H9 (cell line): Measurements from ENCODE around the gene AP4E1. TPM values are rescaled to one million over a fixed set of nuclear protein-coding genes. Genes with fewer than 3 reads are reported as not detected.

Experiments
- DNase-seq: peaks from one replicate; pipeline ENCODE4 v3.0.0-alpha.2; 2017
- H2AFZ ChIP-seq: one replicate; pipeline ENCODE4 v1.6.1; 2013; ENCODE audit warnings: mild to moderate bottlenecking, low read length, control low read depth, moderate library complexity
- H2AK5ac ChIP-seq: 2 replicates; pipeline ENCODE4 v1.6.1; 2013; ENCODE audit warnings: low read length, control low read depth, mixed read lengths; ENCODE audit not compliant: insufficient read length
- H2BK120ac ChIP-seq: one replicate; pipeline ENCODE4 v1.6.1; 2013; ENCODE audit warnings: low read depth, mild to moderate bottlenecking, low read length, control low read depth, inconsistent platforms; ENCODE audit not compliant: poor library complexity, severe bottlenecking
- H2BK12ac ChIP-seq: 2 replicates; pipeline ENCODE4 v1.6.1; 2013; ENCODE audit warnings: low read length, control low read depth, mixed read lengths, low read depth; ENCODE audit not compliant: insufficient read length
- H2BK15ac ChIP-seq: 2 replicates; pipeline ENCODE4 v1.6.1; 2013; ENCODE audit warnings: low read depth, low read length, control low read depth
- H2BK20ac ChIP-seq: one replicate; pipeline ENCODE4 v1.6.1; 2013; ENCODE audit warnings: low read depth, mild to moderate bottlenecking, low read length, control low read depth, inconsistent platforms; ENCODE audit not compliant: poor library complexity, severe bottlenecking
- H2BK5ac ChIP-seq: 2 replicates; pipeline ENCODE4 v1.6.1; 2013; ENCODE audit warnings: low read length, control low read depth, mixed read lengths; ENCODE audit not compliant: insufficient read length
- H3K14ac ChIP-seq: 2 replicates; pipeline ENCODE4 v1.6.1; 2013; ENCODE audit warnings: low read length, control low read depth; ENCODE audit not compliant: insufficient read depth
- H3K18ac ChIP-seq: 2 replicates; pipeline ENCODE4 v1.6.1; 2013; ENCODE audit warnings: low read depth, mild to moderate bottlenecking, mixed read lengths, low read length, control low read depth; ENCODE audit not compliant: insufficient read length
- H3K23ac ChIP-seq: 2 replicates; pipeline ENCODE4 v1.6.1; 2013; ENCODE audit warnings: low read length, control low read depth, mixed read lengths, low read depth; ENCODE audit not compliant: insufficient read length
- H3K23me2 ChIP-seq: 2 replicates; pipeline ENCODE4 v1.6.1; 2013; ENCODE audit warnings: low read depth, mild to moderate bottlenecking, mixed read lengths, low read length, control low read depth; ENCODE audit not compliant: insufficient read length, poor library complexity, severe bottlenecking
- H3K27ac ChIP-seq: 2 replicates; pipeline ENCODE4 v1.5.1; 2013; ENCODE audit warnings: low read length, control low read depth, mixed read lengths, low read depth; ENCODE audit not compliant: insufficient read length
- H3K27me3 ChIP-seq: 2 replicates; pipeline ENCODE4 v1.6.1; 2013; ENCODE audit warnings: low read length, control low read depth, inconsistent platforms; ENCODE audit not compliant: insufficient read depth
- H3K4ac ChIP-seq: 2 replicates; pipeline ENCODE4 v1.6.1; 2013; ENCODE audit warnings: low read depth, mild to moderate bottlenecking, control low read depth, inconsistent platforms, low read length, moderate library complexity
- H3K4me1 ChIP-seq: 2 replicates; pipeline ENCODE4 v1.6.1; 2013; ENCODE audit warnings: low read length, control low read depth, inconsistent platforms; ENCODE audit not compliant: insufficient read depth
- H3K4me2 ChIP-seq: 2 replicates; pipeline ENCODE4 v1.6.1; 2013; ENCODE audit warnings: low read length, control low read depth, mixed read lengths; ENCODE audit not compliant: insufficient read length, insufficient read depth
- H3K56ac ChIP-seq: 2 replicates; pipeline ENCODE4 v1.6.1; 2013; ENCODE audit warnings: low read depth, mild to moderate bottlenecking, mixed read lengths, low read length, control low read depth; ENCODE audit not compliant: insufficient read length
- H3K79me1 ChIP-seq: 2 replicates; pipeline ENCODE4 v1.6.1; 2013; ENCODE audit warnings: low read depth, mild to moderate bottlenecking, moderate library complexity, low read length, control low read depth, inconsistent platforms; ENCODE audit not compliant: insufficient read depth, poor library complexity, severe bottlenecking
- H3K79me2 ChIP-seq: 2 replicates; pipeline ENCODE4 v1.6.1; 2013; ENCODE audit warnings: low read length, control low read depth, inconsistent platforms; ENCODE audit not compliant: insufficient read depth
- H3K9ac ChIP-seq: 2 replicates; pipeline ENCODE4 v1.6.1; 2013; ENCODE audit warnings: low read length, control low read depth, mixed read lengths; ENCODE audit not compliant: insufficient read length; ENCODE audit errors: extremely low read depth
- H3K9me3 ChIP-seq: one replicate; pipeline ENCODE4 v1.6.1; 2013; ENCODE audit warnings: low read depth, low read length, inconsistent platforms; ENCODE audit not compliant: control insufficient read depth
- H3T11ph ChIP-seq: one replicate; pipeline ENCODE4 v1.6.1; 2013; ENCODE audit warnings: mild to moderate bottlenecking, low read length, control low read depth, inconsistent platforms
- H4K20me1 ChIP-seq: one replicate; pipeline ENCODE4 v1.6.1; 2013; ENCODE audit not compliant: control insufficient read depth, insufficient read length, insufficient read depth
- H4K5ac ChIP-seq: 2 replicates; pipeline ENCODE4 v1.6.1; 2013; ENCODE audit warnings: low read depth, mild to moderate bottlenecking, mixed read lengths, low read length, control low read depth; ENCODE audit not compliant: insufficient read length
- H4K8ac ChIP-seq: replicated peaks from 2 replicates; pipeline ENCODE4 v1.6.1; 2013; ENCODE audit warnings: low read length, control low read depth, mixed read lengths, low read depth; ENCODE audit not compliant: insufficient read length
- H4K91ac ChIP-seq: 2 replicates; pipeline ENCODE4 v1.6.1; 2013; ENCODE audit warnings: low read depth, mild to moderate bottlenecking, moderate library complexity, mixed read lengths, low read length, control low read depth; ENCODE audit not compliant: insufficient read length
- H3K27ac Mint-ChIP-seq, 3 experiments: 2 replicates in 2 of 3; 3 replicates in 1 of 3; pipeline ENCODE4 v1.8.0; 2020 to 2021; ENCODE audit warnings: mixed read lengths in 3 of 3, mild to moderate bottlenecking in 1 of 3, moderate library complexity in 1 of 3
- H3K27me3 Mint-ChIP-seq: 2 replicates; pipeline ENCODE4 v1.8.0; 2021; ENCODE audit warnings: low read depth, mild to moderate bottlenecking, moderate library complexity, mixed read lengths
- H3K36me3 Mint-ChIP-seq, 3 experiments: 2 replicates in 2 of 3; 3 replicates in 1 of 3; pipeline ENCODE4 v1.8.0; 2020 to 2021; ENCODE audit warnings: low read depth in 3 of 3, mixed read lengths in 3 of 3; ENCODE audit not compliant: insufficient read depth in 1 of 3
- H3K4me1 Mint-ChIP-seq, 2 experiments: 2 replicates each; pipeline ENCODE4 v1.8.0; 2020; ENCODE audit warnings: mixed read lengths in 2 of 2
- H3K4me3 Mint-ChIP-seq, 2 experiments: 2 replicates in 1 of 2; 3 replicates in 1 of 2; pipeline ENCODE4 v1.8.0; 2020 to 2021; ENCODE audit warnings: mild to moderate bottlenecking in 2 of 2, mixed read lengths in 2 of 2, moderate library complexity in 1 of 2
- H3K9me3 Mint-ChIP-seq, 2 experiments: 2 replicates in 1 of 2; 3 replicates in 1 of 2; pipeline ENCODE4 v1.8.0; 2020; ENCODE audit warnings: mild to moderate bottlenecking in 2 of 2, mixed read lengths in 2 of 2, moderate library complexity in 1 of 2
- CTCF ChIP-seq: fragments of 200-600 bp; sonication (generic); conservative IDR thresholded peaks from 3 replicates; pipeline ENCODE4 v1.8.0; 2021; ENCODE audit warnings: antibody characterized with exemption, mild to moderate bottlenecking
- WGBS: extraction: QIAGEN DNeasy Blood & Tissue Kit; methylation state at CpG from one replicate; pipeline ENCODE4 v1.1.7; 2013; ENCODE audit warnings: missing lambda C conversion rate, low lambda C conversion rate, mixed read lengths; ENCODE audit not compliant: insufficient read length; ENCODE audit errors: extremely low coverage; 5-methylcytosine and 5-hydroxymethylcytosine counted together
- total RNA-seq: library from RNA; stranded (reverse); gene quantifications from 2 replicates; pipeline ENCODE4 v1.2.1, GENCODE V29; 2021

Gene AP4E1
- total RNA-seq, 1 experiment from 2014 or later = 13.8 TPM

- no peak overlapping the region for H3K56ac ChIP-seq
- H2BK20ac ChIP-seq = no peak overlapping the region
- no peak overlapping the region for H3K27ac ChIP-seq
- no peak for TF ChIP-seq CTCF
- no peaks in the 10 kb centered on the region for H3K27me3 ChIP-seq
- H2AK5ac ChIP-seq = no peak overlapping the region
- no peak for DNase-seq
- no peak overlapping the region for H3K4me2 ChIP-seq
- no peak overlapping the region for H4K8ac ChIP-seq
- no peak overlapping the region for H3K4ac ChIP-seq
- H3K18ac ChIP-seq = no peak overlapping the region
- no peaks in the 10 kb centered on the region for H3K23me2 ChIP-seq
- no peaks in the 10 kb centered on the region for H3K79me1 ChIP-seq
- Mint-ChIP-seq H3K27ac (no peak overlapping the region), H3K36me3 (peaks cover 2 to 9% (median 2%) of the 10 kb centered on the region in 3 experiments; a peak in 4 of 7 replicates), H3K27me3 (no peaks in the 10 kb centered on the region; the same call in none of the 2 replicates), H3K4me3 (no peak overlapping the region), H3K4me1 (no peaks in the 10 kb centered on the region), H3K9me3 (peaks cover 12% of the 10 kb centered on the region in 2 experiments; a peak in 4 of 5 replicates)
- H3K4me1 ChIP-seq = no peaks in the 10 kb centered on the region
- H3K9me3 ChIP-seq = no peaks in the 10 kb centered on the region
- no peak overlapping the region for H3K14ac ChIP-seq
- H4K20me1 ChIP-seq = no peaks in the 10 kb centered on the region
- H2BK5ac ChIP-seq = no peak overlapping the region
- H2BK15ac ChIP-seq = no peak overlapping the region
- H4K91ac ChIP-seq = no peak overlapping the region
- H3K23ac ChIP-seq = no peak overlapping the region
- no peak overlapping the region for H2BK120ac ChIP-seq
- H4K5ac ChIP-seq = no peak overlapping the region
- WGBS = no CpG with 5 or more reads among the region's 2 CpGs
- H3K79me2 ChIP-seq = no peaks in the 10 kb centered on the region
- no peak overlapping the region for H3K9ac ChIP-seq
- H2BK12ac ChIP-seq = no peak overlapping the region
- no peak overlapping the region for H2AFZ ChIP-seq
- no peak overlapping the region for H3T11ph ChIP-seq
Observed at GRCh38 chr15:50886611-50887345, 21.7 kb upstream of the AP4E1 start.
